Keratinocyte (primary cell): ENCODE data around the gene PRPF6. TPM values are rescaled to one million over a fixed set of nuclear protein-coding genes. Genes with fewer than 3 reads are reported as not detected.
A peak's percentile ranks its signal among the peaks of the same experiment; 100 is the strongest.

Experiments
- DNase-seq: peaks from one replicate; pipeline ENCODE4 v3.0.0-alpha.2; 2011; ENCODE audit warnings: low read depth, missing footprints, low spot score
- FAIRE-seq: peaks from 2 replicates; lab custom pipeline; 2011; peaks lifted over from hg19 to GRCh38; lab: Jason Lieb, UNC
- H2AFZ ChIP-seq: 2 replicates; pipeline ENCODE4 v1.6.0; 2012; ENCODE audit warnings: low read length, control low read depth, inconsistent platforms; ENCODE audit not compliant: control insufficient read depth
- H3K27ac ChIP-seq: 2 replicates; pipeline ENCODE4 v1.5.1; 2011; ENCODE audit warnings: low read length; ENCODE audit not compliant: control insufficient read depth, insufficient read depth
- H3K27me3 ChIP-seq: 3 replicates; pipeline ENCODE4 v1.6.0; 2011; ENCODE audit warnings: low read length; ENCODE audit not compliant: control insufficient read depth, insufficient read depth; ENCODE audit errors: extremely low read depth
- H3K36me3 ChIP-seq, 2 experiments: 2 replicates in 1 of 2; 3 replicates in 1 of 2; pipeline ENCODE4 v1.5.1; 2011; ENCODE audit warnings: low read length in 2 of 2, mild to moderate bottlenecking in 1 of 2; ENCODE audit not compliant: control insufficient read depth in 2 of 2, insufficient read depth in 2 of 2; ENCODE audit errors: extremely low read depth in 1 of 2
- H3K4me1 ChIP-seq: 3 replicates; pipeline ENCODE4 v1.5.1; 2011; ENCODE audit warnings: low read length; ENCODE audit not compliant: control insufficient read depth, insufficient read depth; ENCODE audit errors: extremely low read depth
- H3K4me2 ChIP-seq: 3 replicates; pipeline ENCODE4 v1.6.0; 2011; ENCODE audit warnings: low read depth, low read length; ENCODE audit not compliant: control insufficient read depth, insufficient read depth; ENCODE audit errors: extremely low read depth
- H3K4me3 ChIP-seq, 3 experiments: fragments of 200-600 bp in 1 of 3; sonication (generic) in 1 of 3; 2 replicates in 2 of 3; 3 replicates in 1 of 3; pipeline ENCODE4 v1.5.1; 2011 to 2016; ENCODE audit warnings: low read length in 3 of 3, mild to moderate bottlenecking in 3 of 3, control low read depth in 2 of 3, inconsistent platforms in 1 of 3, low read depth in 1 of 3, mixed read lengths in 1 of 3, mixed run types in 1 of 3, moderate library complexity in 1 of 3; ENCODE audit not compliant: control insufficient read depth in 2 of 3, insufficient read depth in 2 of 3; ENCODE audit errors: extremely low read depth in 1 of 3
- H3K79me2 ChIP-seq: 2 replicates; pipeline ENCODE4 v1.6.0; 2012; ENCODE audit warnings: low read length; ENCODE audit not compliant: control insufficient read depth, insufficient read depth
- H3K9ac ChIP-seq: 3 replicates; pipeline ENCODE4 v1.6.0; 2011; ENCODE audit warnings: low read length; ENCODE audit not compliant: control insufficient read depth, insufficient read depth; ENCODE audit errors: extremely low read depth
- H3K9me1 ChIP-seq: 3 replicates; pipeline ENCODE4 v1.6.0; 2011; ENCODE audit warnings: low read length; ENCODE audit not compliant: control insufficient read depth, insufficient read depth; ENCODE audit errors: extremely low read depth
- H3K9me3 ChIP-seq: 2 replicates; pipeline ENCODE4 v1.5.1; 2012; ENCODE audit warnings: low read depth, low read length; ENCODE audit not compliant: control insufficient read depth
- H4K20me1 ChIP-seq: 3 replicates; pipeline ENCODE4 v1.6.0; 2011; ENCODE audit warnings: low read length; ENCODE audit not compliant: control insufficient read depth, insufficient read depth; ENCODE audit errors: extremely low read depth
- EZH2 ChIP-seq: IDR thresholded peaks from one replicate; pipeline ENCODE4 v1.6.1; 2012; ENCODE audit warnings: inconsistent platforms, mild to moderate bottlenecking, low read length, moderate library complexity
- dilution Hi-C: fragments of 300-500 bp; cut with MboI; formaldehyde crosslinking; loops from one replicate; pipeline ENCODE4 v1.7.0; 2020; ENCODE audit warnings: low sequenced_read_pairs; ENCODE audit not compliant: extremely low pct_ligation_motif_present
- polyA plus RNA-seq, 5 experiments: library from polyadenylated mRNA; depleted of rRNA in 3 of 5; stranded (reverse) in 3 of 5; stranded (forward) in 1 of 5; unstranded in 1 of 5; fragments of >200 nt; gene quantifications; 1 replicate in 1 of 5; 2 replicates in 3 of 5; 3 replicates in 1 of 5; pipeline versions ENCODE4 v1.2.1 to v1.2.3, GENCODE V29; 2011 to 2012; ENCODE audit warnings: missing spikeins in 2 of 5, low read depth in 1 of 5, low replicate concordance in 1 of 5
- TF ChIP-seq, protein P1 (sequence below), 3 experiments: IDR thresholded peaks in 1 of 3; conservative IDR thresholded peaks in 1 of 3; optimal IDR thresholded peaks in 1 of 3; 2 replicates in 2 of 3; 3 replicates in 1 of 3; pipeline versions ENCODE3 to v1.5.1; 2011; ENCODE audit warnings: low read length in 3 of 3, mild to moderate bottlenecking in 3 of 3, moderate library complexity in 2 of 3, control low read depth in 1 of 3, inconsistent platforms in 1 of 3; ENCODE audit not compliant: insufficient read depth in 2 of 3; ENCODE audit errors: extremely low read depth in 1 of 3

The PRPF6 gene
- polyA plus RNA-seq, 1 donor (not counting 4 experiments of a cell fraction or from before 2014, with no cell fraction given), result 30.5 TPM

GRCh38 chr20:64039293-64040160, 58.6 kb downstream of the PRPF6 start:
- H3K9ac ChIP-seq, result no peak overlapping the region
- H3K4me3 ChIP-seq, result peak overlapping the region in 2 of 3 experiments; percentile 42 to 57
- no peaks in the 10 kb centered on the region for H3K79me2 ChIP-seq
- peaks cover 9% of the 10 kb centered on the region for H3K4me1 ChIP-seq
- H3K4me2 ChIP-seq, result peak overlapping the region; percentile 69
- no peak for FAIRE-seq
- H3K9me1 ChIP-seq, result no peaks in the 10 kb centered on the region
- peak overlapping the region; percentile 51 for H2AFZ ChIP-seq
- peaks cover 32% of the 10 kb centered on the region for H3K27me3 ChIP-seq
- dilution Hi-C loops, result no loop called here
- TF ChIP-seq, protein P1, sequence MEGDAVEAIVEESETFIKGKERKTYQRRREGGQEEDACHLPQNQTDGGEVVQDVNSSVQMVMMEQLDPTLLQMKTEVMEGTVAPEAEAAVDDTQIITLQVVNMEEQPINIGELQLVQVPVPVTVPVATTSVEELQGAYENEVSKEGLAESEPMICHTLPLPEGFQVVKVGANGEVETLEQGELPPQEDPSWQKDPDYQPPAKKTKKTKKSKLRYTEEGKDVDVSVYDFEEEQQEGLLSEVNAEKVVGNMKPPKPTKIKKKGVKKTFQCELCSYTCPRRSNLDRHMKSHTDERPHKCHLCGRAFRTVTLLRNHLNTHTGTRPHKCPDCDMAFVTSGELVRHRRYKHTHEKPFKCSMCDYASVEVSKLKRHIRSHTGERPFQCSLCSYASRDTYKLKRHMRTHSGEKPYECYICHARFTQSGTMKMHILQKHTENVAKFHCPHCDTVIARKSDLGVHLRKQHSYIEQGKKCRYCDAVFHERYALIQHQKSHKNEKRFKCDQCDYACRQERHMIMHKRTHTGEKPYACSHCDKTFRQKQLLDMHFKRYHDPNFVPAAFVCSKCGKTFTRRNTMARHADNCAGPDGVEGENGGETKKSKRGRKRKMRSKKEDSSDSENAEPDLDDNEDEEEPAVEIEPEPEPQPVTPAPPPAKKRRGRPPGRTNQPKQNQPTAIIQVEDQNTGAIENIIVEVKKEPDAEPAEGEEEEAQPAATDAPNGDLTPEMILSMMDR (optimal IDR thresholded peaks at IDR 0.05 in 1 of 3, IDR thresholded peaks at IDR 0.05 in 1 of 3, conservative IDR thresholded peaks at IDR 0.05 in 1 of 3; ENCODE audit: extremely low read depth in 1 of 3, insufficient read depth in 2 of 3, low read length in 3 of 3), result no peak
- no peak for TF ChIP-seq EZH2
- H3K27ac ChIP-seq, result no peak overlapping the region
- no peaks in the 10 kb centered on the region for H3K9me3 ChIP-seq
- no peak for DNase-seq
- no peaks in the 10 kb centered on the region for H4K20me1 ChIP-seq
- peaks cover 0 to 5% of the 10 kb centered on the region in 2 experiments for H3K36me3 ChIP-seq

- TF ChIP-seq, protein P1 (optimal IDR thresholded peaks at IDR 0.05 in 1 of 3, IDR thresholded peaks at IDR 0.05 in 1 of 3, conservative IDR thresholded peaks at IDR 0.05 in 1 of 3; ENCODE audit: extremely low read depth in 1 of 3, insufficient read depth in 2 of 3, low read length in 3 of 3), result no peak
- no peak for TF ChIP-seq EZH2
- no peak overlapping the region for H3K9ac ChIP-seq
- FAIRE-seq (no peak), DNase-seq (no peak)
- no peaks in the 10 kb centered on the region for H3K9me3 ChIP-seq
- H3K9me1 ChIP-seq, result no peaks in the 10 kb centered on the region
- no peaks in the 10 kb centered on the region for H3K79me2 ChIP-seq
- H4K20me1 ChIP-seq, result no peaks in the 10 kb centered on the region
- peaks cover 0 to under 1% of the 10 kb centered on the region in 2 experiments for H3K36me3 ChIP-seq
- H3K4me2 ChIP-seq, result no peak overlapping the region
- H2AFZ ChIP-seq, result no peak overlapping the region
- no peak overlapping the region for H3K4me3 ChIP-seq
- dilution Hi-C loops, result no loop called here
- peaks cover 32% of the 10 kb centered on the region for H3K27me3 ChIP-seq
- peaks cover 17% of the 10 kb centered on the region for H3K4me1 ChIP-seq
- no peak overlapping the region for H3K27ac ChIP-seq
Observed at GRCh38 chr20:64040231-64041039, 59.5 kb downstream of the PRPF6 start.
